Loucy (cell line): ENCODE data around the gene ADIG.

Source experiments
- CTCF ChIP-seq: fragments of 200-600 bp; sonication (generic); conservative IDR thresholded peaks from 2 replicates; pipeline ENCODE4 v1.5.1; 2014; ENCODE audit warnings: mild to moderate bottlenecking, antibody characterized with exemption, low read length
- EZH2phosphoT487 ChIP-seq: fragments of 200-600 bp; IDR thresholded peaks from 2 replicates; pipeline ENCODE4 v1.6.1; 2018; ENCODE audit warnings: antibody characterized with exemption, mild to moderate bottlenecking, moderate library complexity, borderline replicate concordance

GRCh38 chr20:38623061-38623460 is 42.1 kb downstream of the ADIG start:
- TF ChIP-seq CTCF (no peak), EZH2phosphoT487 (no peak)
